SK-N-MC (cell line): ENCODE data around the gene ADCY9.

Experiments used
- EZH2 ChIP-seq: fragments of 200-600 bp; sonication (generic); IDR thresholded peaks from one replicate; pipeline ENCODE4 v1.6.1; 2017; ENCODE audit warnings: antibody characterized with exemption
- FOXP2 ChIP-seq: optimal IDR thresholded peaks from 2 replicates; pipeline ENCODE3; 2011; ENCODE audit warnings: mild to moderate bottlenecking, moderate library complexity; ENCODE audit not compliant: insufficient read depth; ENCODE audit errors: extremely low read length, control extremely low read depth
- POLR2AphosphoS5 ChIP-seq: IDR thresholded peaks from 2 replicates; pipeline ENCODE4 v1.6.1; 2012; ENCODE audit warnings: mild to moderate bottlenecking, low read depth, low read length, borderline replicate concordance

DNA sequence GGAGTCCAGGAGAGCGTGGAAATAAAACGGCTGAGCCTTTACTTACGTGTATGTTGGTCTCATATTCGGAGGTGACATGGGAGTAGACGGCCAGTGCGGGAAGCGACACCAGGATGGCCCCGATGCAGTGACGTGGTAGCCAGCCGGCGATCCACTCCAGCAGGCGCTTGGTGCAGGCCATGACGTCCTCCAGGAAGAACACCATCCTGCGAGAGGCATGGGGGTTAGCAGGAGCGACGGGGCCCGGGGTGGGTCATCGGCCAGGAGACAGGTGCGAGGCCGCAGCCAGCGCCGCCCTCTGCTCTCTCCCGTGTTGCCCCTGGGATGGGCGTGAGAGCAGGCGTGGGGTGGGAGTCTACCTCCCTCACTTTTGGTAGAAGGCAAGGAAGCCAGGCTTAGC is 137.2 kb downstream of the ADCY9 start:
- TF ChIP-seq EZH2: no peak
- no peak for TF ChIP-seq FOXP2
- TF ChIP-seq POLR2AphosphoS5: no peak
